ENCODE results near the gene DIPK1B.
A peak's percentile ranks its signal among the peaks of the same experiment; 100 is the strongest.

The DIPK1B gene

DNA sequence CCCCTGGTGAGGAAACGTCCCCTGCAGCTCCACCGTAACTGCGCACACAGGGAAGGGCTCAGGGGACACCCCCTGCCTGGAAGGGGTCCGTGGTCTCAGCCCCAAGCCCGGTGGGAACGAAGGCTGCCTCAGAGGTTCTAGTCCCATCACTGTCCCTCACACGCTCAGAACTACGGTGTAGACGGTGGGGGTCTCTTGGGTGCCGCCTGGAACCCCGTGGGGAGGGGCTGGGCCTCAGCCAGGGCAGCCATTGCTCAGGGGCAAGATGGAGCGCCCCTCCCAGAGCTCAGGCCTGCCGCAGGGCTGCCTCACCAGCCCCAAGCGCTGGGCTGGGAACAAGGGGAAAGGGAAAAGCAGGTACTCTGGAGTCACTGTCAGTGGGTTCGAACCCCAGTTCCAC, 28.0 kb upstream of the DIPK1B start:
- intact Hi-C loops (cut with DNase I): no loop called here
- DNase-seq: no peak

DNA sequence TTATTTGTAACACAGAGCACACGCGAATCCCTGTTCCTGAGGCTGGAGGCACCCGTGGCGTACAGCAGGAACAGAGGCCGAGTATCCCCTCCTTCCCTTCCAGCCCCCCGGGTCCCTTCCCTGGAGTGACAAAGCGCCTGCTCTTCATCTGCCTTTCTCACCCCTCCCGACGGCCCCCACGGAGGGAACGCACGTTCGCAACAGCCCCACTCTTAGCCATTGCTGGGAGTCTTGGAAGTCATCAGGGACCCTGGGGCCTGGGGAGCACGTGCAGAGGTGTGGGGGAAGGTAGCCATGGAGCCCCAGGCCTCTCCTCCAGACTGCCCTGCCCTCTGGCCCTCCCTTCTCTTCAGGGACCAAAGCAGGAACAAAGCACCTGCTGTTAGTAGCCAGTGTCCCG, 27.6 kb upstream of the DIPK1B start:
- no peak for DNase-seq
- intact Hi-C loops (cut with DNase I): no loop called here

DNA sequence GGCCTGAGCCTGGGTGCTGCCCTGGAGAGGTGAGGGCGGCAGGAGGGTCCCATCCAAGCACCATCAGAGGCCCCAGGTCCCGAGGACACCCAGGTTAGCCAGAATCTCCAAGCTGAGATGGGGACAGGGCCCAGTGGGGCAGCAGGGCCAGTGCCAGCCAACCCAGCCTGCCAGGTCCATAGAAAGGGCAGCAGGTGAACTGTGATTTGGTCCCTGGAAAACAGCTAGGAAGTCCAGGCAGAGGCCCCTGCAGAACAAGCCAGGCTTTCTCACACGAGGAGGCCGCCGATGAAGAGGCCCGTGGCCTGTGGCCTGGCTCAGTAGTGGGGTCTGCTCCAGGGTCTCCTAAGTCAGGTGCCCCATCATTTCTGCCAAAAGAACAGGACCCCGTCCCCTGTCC, 27.2 kb upstream of the DIPK1B start:
- intact Hi-C loops (cut with DNase I): no loop called here
- DNase-seq: no peak

DNA sequence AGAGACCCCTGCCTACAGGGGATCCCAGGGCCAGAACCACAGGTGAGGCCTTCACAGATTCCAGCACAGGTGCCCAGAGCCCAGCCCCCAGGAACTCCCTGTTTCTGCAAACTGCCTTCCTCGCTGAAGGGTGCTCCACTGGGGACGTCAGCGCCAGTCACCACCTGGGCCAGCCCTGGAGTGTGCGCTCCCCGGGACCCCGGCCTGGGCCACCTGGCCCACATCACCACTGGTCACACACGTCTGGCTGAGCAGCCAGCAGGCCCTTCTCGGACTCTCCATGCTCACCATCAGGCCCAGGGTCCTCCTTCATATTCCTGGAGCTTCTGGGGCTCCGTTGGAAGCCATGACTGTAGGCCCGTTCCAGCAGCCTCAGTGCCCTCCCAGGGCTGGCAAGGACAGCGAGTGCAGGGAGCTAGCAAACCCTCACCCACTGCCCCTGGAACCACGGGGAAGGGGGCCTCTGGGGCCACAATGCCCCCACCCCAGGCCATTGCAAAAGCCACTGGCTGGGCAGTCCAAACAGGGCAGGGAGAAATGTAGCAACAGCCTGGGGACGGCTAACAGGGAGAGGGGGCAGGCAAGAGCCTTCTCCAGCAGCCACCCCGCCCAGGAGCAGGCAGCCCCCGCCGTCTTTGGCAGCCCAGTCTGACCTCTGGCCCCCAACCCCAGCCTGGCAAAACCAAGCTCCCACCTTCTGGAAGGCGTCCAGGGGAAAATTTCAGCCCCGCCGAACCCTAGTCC, 26.4 kb upstream of the DIPK1B start:
- intact Hi-C loops (cut with DNase I): no loop called here
- no peak for DNase-seq

DNA sequence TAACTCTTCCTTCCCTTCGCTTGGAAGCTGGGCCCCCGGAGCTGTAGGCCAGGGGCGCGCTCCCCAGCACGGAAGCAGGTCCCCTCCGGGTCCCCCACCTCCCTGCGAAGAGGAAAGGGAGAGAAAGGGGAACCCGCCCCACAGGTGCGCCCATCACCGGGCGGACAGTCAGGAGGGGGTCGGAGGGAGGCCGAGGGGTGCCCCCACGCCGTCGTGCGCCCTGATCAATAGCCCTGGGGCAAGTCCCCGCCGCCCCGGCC, 25.9 kb upstream of the DIPK1B start:
- intact Hi-C loops (cut with DNase I): no loop called here
- DNase-seq: no peak

DNA sequence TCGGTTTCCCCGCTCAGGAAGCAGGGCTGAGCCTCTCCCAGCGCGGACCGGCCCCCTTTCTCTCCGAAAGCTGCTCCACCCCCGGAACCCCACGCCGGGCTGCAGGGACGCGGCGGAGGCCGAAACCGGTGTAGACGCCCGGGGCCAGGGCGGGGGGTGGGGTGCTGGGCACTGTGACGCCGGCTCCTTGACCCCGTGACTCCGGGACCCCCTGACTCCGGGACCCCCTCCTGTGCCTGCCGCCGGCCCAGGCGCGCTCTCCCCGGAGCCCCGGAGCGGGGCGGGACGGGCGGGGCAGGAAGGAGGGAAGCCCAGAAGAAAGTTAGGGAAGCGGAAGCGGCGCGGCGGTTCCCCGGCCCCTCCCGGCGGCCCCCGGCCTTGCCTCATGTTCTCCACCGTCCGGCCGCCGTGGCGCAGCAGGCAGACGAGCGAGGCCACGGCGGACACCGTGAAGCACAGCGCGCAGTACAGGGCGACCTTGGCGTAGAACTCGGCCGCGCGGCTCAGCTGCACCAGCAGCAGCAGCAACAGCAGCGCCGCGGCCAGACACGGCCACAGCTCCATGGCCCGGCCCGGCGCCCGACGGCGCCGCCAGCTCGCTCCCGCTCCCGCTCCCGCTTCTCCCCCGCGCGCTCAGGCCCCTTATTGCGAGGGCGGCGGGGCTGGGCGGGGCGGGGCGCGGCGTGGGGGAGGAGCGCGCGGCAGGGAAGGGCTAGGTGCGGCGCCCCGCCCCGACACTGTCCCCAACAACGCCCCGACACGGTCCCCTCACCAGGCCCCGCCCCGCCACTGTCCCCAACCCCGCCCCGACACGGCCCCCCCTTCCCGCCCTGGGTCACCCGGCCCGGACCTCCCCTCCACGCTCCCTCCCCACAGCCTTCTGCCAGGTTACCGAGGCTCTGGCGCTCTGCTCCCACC, 25.3 kb upstream of the DIPK1B start, which contains the start of gene AGPAT2:
Gene AGPAT2, minus strand, starts transcription at position 664 of the 918 bp plus-strand sequence. Its CDS starts 100 bp downstream, at position 564.
- peak in 36 of 42 donors; percentile 23 to 76 (median 44) for DNase-seq
- intact Hi-C loops (cut with DNase I): no loop called here

DNA sequence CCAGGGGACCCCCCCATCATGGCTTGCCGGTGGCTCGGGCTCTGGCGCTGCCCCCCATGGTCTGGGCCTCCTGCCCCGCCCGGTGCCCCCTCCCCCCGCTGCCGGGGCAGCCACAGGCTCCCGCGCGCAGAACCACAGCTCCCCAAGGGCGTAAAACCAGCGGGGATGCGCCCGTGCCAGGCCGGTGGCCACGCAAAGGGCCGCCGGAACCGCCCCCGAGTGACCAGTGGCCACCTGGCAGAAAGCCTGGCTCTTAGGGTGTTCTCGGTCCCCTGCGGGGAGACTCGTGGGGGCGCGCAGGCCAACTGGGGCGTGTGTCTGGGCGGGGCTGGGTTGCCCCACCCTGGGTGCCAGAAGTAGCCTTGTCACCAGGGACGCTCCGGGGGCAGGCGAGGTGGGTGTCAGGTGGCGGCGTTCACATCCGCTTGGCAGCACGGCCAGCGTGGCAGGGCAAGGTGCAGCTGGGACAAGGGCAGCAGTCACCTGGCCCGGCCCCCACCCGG, 24.6 kb upstream of the DIPK1B start:
- no peak for DNase-seq
- intact Hi-C loops (cut with DNase I): no loop called here

DNA sequence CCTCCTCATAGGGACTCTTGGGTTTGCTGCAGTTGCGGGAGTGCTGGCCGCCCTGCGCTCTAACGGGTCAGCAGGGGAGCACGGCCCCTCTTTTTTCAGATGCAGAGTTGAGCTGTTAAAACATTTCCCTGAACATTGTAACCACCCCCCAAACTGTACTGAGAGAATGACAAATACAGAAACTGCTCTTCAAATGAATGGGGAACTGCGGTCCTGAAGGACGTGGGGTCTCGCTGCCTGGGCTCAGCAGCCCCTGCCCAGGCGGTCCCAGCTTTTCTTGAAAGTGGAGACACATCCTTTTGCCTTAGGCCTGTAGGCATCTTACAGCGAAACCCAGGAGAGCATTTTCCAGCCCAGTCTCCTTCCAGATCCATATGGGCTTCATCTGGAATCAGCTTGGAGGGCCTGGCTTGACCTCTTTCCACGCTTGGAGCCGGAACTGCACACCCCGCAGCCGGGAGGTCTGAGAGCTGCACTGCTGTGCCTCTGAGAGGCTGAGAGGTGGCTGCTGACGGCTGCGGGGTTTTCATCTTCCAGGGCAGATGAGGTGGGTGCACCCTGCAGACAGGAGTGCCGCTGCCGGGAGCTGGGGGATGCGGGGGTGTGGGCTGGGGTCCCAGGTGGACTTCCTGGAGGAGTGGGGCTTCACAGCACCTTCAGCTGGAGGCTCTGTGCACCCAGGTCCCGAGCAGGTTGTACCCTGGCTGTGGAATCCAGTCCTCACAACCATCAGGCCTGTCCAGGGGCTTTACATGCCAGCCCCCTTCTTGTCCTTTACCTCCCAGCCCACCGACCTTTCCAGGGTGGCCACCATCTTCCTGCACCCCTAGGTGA, 23.9 kb upstream of the DIPK1B start:
- intact Hi-C loops (cut with DNase I): no loop called here
- DNase-seq: no peak

DNA sequence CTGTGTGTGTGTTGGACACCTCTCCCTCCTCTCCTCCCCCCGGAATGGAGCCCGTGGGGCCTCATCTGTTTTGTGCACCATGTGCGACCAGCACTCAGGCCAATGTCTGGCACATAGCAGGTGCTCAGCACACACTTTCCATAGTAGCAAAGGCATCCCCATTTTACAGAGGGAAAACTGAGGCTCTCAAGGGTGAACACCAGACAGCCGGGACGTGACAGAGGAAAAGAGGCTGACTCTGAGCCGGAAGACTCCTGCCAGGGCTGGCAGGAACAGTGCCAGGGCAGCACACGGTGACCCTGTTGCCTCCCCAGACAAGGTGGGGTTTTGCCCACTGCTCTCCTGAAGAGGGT, 23.3 kb upstream of the DIPK1B start:
- no peak for DNase-seq
- intact Hi-C loops (cut with DNase I): no loop called here

DNA sequence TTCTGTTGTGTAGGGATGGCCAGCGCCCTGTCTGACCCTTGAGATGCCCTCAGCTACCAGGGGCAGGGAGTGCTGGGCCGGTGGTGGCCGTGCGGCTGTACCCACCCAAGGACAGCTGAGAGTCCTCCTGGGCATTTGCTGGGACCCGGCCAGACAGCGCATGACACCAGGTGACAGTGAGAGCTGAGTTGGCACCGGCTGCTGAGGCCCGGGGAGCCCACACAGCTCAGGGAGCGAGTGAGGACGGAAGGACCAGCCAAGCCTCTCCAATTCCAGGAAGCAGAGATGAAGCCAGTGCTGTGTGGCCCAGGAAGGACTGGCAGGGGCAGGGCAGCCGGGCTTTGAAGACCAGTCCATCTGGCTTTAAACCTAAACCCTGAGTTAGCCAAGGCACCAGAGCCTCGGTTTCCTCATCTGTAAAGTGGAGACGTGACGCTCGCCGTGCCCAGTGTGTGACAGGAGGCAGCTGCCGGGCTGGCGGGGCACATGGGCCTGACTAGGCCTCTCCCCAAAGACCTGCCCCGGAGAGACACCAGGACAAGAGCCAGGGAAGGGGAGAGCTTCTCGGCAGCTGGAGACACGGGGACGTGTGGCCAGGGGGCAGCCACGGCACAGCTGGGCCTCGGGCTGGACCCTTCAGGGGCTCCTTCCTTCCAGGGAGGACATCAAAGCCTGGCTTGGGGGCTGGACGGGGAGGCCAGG, 22.1 kb upstream of the DIPK1B start:
- DNase-seq: no peak
- intact Hi-C loops (cut with DNase I): no loop called here

DNA sequence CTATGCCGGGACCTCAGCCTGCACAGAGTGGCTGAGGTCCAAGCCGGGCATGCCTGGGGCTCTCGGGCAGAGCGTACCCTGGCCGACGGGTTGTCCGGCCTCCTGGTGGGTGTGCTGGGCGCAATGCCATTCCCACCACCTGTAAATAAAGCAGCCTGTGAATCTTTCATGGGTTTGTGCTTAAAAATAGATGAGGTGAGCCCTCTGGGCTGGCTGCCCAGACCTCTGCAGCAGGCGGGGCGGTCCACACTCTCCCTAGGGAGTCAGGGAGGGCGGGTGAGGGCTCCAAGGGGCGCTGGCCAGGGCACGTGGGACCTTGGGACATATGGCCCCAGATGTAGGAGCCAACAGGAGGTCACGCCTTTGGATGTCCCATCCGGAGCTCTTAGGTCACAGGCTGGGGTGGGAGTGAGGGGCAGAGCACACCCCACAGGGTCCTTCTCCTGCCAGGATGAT, 21.5 kb upstream of the DIPK1B start:
- DNase-seq: no peak
- intact Hi-C loops (cut with DNase I): no loop called here

DNA sequence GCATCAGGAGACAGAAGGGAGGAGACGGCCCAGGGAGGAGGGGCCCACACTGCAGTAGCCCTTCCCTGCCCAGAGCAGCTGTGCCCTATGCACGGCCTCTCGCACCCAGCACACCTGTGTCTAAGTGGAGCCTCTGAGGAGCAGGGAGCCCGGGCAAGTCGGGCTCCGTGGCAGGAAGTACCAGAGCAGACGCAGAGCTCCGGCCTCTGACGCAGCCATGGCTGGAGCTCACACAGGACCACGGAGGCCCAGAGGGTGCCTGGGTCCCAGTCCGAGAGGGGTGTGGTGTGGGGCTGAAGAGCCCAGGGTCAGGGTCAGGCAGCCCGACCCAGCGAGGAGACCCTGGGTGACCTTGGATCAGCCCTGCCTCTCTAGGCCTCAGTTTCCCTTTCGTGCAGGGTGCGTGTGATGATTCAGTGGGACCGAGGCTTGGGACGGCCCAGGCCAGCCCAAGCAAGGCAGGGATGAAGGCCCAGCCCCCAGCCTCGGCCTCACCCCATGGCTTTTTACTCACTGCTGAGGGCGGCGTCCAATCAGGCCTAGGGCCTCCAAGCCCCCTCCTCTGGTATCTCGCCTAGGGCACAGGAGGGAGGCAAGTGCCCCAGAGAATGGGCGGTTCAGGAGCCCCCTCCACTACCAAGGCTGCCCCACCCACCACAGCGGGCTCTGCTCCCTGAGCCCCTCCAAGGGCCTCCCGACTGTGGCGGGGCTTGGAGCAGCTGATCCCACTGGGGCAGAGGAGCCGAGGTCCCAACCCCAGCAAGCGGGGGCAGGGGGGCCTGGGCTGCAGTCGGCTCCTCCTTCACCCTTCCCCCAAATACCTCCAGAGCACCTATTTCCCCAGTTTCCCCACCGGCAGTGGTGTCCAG, 20.8 kb upstream of the DIPK1B start:
- DNase-seq: no peak
- intact Hi-C loops (cut with DNase I): no loop called here

DNA sequence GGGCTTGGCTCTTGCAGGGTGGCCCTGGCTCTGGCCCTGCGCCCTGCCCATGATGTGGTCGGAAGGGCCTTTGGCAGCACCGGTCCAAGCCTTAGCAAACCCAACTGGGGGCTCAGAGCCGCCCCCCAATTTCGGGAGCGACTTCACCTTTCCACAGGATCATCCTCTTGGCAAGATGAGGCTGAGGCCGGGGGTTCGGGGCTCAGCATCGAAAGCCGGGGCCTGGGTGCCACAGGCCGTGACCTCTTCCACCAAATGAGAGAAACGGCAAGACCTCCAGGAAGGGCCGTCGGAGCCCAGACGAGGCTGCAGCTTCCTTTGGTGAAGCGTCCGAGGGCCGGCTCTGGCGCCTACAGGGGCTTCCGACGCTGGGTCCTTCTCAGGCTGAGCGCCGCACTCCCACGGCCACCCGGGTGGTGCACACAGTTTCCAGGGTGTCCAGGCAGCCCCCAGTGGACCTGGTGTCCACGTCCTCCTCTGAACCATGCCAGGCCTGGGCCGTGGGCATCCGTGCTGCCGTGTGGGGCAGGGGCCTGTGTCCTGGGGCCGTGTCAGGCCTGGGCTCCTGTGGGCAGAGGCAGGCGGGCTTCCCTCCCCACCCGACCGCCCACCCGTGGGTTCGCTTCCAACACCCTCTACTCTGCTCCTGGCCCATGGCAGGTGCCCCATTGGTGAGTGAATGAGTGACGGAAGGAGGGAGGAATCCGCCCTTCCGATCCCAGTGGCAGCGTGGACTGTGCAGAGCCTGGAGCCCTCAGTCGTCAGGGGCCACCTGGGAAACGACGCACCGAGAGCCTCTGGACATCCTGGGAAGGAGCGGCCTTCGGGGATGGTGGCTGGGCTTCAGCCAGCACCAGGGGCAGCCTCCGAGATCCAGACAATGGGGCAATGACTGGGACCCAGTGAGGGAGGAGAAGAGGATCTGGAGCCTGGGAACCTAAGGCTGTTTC, 19.9 kb upstream of the DIPK1B start:
- no peak for DNase-seq
- intact Hi-C loops (cut with DNase I): no loop called here

DNA sequence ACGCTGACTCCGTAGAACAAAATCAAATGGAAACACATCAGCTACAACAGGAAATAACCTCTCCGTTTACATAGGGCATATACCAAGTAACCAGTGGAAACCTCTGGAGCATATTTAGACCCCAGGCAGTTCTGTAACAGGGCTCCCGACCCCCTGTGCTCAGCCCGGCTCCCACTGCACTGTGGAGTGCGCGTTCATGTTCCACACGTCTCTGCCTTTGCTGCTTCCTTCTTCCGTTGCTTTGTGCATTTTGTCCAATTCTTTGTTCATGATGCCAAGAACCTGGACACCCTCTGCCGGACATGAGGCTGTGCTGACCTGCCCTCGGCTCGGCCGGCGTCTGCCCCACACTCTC, 19.3 kb upstream of the DIPK1B start:
- no peak for DNase-seq
- intact Hi-C loops (cut with DNase I): no loop called here

DNA sequence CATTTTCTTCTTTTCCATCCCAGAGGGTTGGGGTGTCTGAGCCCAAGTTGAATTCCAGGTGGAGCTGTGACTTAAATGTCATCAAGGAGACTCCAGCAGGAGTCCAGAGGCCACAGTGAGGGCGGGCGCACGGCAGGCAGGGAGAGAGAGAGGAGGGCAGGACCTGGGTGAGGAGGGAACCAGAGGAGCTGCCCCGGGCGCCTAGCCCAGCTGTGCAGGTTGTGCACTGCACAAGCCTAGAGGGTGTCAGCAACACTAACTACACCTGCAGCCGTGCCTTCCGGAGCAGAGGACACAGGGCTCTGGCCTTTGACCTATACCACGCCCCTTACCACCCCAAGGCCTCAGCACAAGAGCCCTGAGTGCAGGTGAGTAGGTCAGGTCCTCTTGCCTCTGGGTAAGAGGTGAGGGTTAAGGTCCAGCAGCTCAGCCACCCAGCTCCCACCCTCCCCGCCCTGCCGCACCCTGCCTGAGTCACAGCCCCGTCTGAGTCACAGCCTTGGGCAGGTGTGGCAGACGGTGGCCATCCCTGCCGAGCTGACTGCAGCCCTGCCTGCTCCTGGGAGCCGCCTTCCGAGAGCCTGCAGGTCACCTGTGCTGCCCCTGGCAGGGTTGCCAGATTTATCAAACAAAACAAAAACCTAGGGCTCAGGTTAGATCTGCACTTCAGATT, 18.7 kb upstream of the DIPK1B start:
- intact Hi-C loops (cut with DNase I): no loop called here
- peak in 3 of 42 donors; percentile 8 to 33 (median 17) for DNase-seq

DNA sequence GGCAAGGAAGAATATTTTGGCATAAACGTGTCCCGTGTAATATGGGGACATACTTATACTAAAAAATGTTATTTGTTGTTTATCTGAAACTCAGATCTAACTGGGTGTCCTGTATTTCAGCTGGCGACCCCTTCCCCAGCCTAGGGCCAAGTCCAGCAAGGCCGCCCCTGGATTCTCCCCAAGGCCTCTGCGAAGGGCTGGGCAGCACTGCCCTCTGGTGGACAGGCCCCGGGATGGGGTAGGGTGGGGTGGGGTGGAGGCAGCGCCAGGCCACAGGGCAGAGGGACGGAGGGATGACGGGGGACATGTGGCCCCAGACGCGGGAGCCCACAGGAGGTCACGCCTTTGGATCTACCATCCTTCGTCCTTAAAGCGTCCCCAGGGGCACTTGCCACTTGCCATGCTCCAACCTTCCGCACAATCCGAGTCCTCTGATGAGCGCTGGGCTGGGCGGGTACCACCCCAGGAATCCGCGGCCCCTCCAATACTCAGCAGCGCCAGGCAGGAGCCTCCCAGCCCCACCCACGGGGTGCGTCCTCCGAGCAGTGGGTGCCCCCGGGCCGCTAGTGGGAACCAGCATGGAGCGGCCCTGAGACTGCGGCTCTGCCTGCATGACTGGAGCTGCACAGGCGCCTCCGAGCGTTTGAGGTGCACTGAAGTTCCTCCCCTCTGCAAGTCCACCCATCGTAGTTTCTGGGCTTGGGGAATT, 18.1 kb upstream of the DIPK1B start:
- peak in 23 of 42 donors; percentile 16 to 66 (median 47) for DNase-seq
- intact Hi-C loops (cut with DNase I): no loop called here
